PC-9 (cell line): ENCODE measurements around the gene SMC2.

Experiments used
- EZH2 ChIP-seq: fragments of 200-600 bp; sonication (generic); IDR thresholded peaks from 2 replicates; pipeline ENCODE4 v1.8.0; 2017; ENCODE audit warnings: antibody characterized with exemption, low read depth
- TF ChIP-seq, protein P1 (sequence below): fragments of 200-600 bp; sonication (generic); conservative IDR thresholded peaks from 2 replicates; pipeline ENCODE4 v1.6.1; 2017; ENCODE audit warnings: mixed run types, antibody characterized with exemption, mild to moderate bottlenecking, moderate library complexity

DNA sequence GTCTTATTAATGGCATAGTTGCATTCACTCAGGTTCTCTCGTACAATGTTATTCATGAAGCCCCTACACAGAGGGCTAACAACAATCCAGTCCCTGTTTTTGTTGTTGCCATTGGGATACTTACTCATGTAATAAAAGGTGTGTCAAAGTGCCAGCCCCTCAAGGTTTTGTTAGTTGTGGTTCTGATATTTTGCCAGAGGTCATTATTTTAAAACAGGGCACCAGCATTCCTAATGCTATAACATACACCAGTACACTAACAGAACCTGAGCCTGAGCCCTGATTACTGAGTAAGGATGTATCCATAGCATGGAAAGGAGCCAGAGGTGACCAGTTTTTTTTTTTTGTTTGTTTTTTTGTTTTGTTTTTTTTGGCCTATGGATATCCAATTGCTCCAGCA is 50.2 kb downstream of the SMC2 start:
- TF ChIP-seq, protein P1, sequence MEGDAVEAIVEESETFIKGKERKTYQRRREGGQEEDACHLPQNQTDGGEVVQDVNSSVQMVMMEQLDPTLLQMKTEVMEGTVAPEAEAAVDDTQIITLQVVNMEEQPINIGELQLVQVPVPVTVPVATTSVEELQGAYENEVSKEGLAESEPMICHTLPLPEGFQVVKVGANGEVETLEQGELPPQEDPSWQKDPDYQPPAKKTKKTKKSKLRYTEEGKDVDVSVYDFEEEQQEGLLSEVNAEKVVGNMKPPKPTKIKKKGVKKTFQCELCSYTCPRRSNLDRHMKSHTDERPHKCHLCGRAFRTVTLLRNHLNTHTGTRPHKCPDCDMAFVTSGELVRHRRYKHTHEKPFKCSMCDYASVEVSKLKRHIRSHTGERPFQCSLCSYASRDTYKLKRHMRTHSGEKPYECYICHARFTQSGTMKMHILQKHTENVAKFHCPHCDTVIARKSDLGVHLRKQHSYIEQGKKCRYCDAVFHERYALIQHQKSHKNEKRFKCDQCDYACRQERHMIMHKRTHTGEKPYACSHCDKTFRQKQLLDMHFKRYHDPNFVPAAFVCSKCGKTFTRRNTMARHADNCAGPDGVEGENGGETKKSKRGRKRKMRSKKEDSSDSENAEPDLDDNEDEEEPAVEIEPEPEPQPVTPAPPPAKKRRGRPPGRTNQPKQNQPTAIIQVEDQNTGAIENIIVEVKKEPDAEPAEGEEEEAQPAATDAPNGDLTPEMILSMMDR: no peak
- TF ChIP-seq EZH2: no peak
